SK-N-SH treated with all-trans-retinoic acid at 6 μM for 48 hours (cell line): Measurements from ENCODE around the gene SCFD2.

Experiments used
- ZNF565 ChIP-seq: fragments of 450-650 bp; formaldehyde crosslinking; conservative IDR thresholded peaks from 2 replicates; pipeline ENCODE4 v1.5.0; 2020; ENCODE audit warnings: low read depth, mild to moderate bottlenecking, moderate library complexity
- TF ChIP-seq, protein P1 (sequence below): fragments of 250-450 bp; sonication (Bioruptor Pico); IDR thresholded peaks from 2 replicates; pipeline ENCODE4 v1.8.0; 2020; ENCODE audit warnings: mild to moderate bottlenecking, moderate library complexity, borderline replicate concordance

DNA sequence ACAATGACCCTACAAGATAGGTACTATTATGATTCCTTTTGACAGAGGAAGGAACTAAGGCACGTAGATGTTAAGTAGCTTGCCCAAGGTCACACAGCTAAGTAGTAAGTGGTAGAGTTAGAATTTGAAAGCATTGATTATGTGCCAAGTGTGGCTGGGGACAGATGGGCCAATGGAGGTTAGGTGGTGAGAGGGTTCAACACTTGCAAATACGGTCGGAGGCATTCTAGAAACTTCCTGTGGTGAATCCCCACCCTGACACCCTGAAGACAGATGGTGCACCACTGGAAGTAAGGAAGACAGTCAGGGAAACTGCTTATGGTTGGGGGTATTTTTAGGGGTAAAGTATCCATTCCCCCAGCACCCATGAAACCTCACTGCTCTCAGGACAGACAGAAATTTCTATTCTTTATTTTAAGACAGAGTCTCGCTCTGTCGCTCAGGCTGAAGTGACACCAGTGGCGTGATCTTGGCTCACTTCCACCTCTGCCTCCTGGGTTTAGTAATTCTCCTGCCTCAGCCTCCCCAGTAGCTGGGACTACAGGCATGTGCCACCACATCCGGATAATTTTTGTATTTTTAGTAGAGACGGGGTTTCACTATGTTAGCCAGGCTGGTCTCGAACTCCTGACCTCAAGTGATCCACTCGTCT, 361.2 kb downstream of the SCFD2 start:
- no peak for TF ChIP-seq ZNF565
- TF ChIP-seq, protein P1, sequence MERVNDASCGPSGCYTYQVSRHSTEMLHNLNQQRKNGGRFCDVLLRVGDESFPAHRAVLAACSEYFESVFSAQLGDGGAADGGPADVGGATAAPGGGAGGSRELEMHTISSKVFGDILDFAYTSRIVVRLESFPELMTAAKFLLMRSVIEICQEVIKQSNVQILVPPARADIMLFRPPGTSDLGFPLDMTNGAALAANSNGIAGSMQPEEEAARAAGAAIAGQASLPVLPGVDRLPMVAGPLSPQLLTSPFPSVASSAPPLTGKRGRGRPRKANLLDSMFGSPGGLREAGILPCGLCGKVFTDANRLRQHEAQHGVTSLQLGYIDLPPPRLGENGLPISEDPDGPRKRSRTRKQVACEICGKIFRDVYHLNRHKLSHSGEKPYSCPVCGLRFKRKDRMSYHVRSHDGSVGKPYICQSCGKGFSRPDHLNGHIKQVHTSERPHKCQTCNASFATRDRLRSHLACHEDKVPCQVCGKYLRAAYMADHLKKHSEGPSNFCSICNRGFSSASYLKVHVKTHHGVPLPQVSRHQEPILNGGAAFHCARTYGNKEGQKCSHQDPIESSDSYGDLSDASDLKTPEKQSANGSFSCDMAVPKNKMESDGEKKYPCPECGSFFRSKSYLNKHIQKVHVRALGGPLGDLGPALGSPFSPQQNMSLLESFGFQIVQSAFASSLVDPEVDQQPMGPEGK: no peak
